ENCODE results near the gene CTSZ.
"Not testable (repeated sequence)": the region's sequence is repeated elsewhere in the genome, so short reads cannot be mapped to it uniquely, and the experiment has no call there.

CTSZ gene

DNA sequence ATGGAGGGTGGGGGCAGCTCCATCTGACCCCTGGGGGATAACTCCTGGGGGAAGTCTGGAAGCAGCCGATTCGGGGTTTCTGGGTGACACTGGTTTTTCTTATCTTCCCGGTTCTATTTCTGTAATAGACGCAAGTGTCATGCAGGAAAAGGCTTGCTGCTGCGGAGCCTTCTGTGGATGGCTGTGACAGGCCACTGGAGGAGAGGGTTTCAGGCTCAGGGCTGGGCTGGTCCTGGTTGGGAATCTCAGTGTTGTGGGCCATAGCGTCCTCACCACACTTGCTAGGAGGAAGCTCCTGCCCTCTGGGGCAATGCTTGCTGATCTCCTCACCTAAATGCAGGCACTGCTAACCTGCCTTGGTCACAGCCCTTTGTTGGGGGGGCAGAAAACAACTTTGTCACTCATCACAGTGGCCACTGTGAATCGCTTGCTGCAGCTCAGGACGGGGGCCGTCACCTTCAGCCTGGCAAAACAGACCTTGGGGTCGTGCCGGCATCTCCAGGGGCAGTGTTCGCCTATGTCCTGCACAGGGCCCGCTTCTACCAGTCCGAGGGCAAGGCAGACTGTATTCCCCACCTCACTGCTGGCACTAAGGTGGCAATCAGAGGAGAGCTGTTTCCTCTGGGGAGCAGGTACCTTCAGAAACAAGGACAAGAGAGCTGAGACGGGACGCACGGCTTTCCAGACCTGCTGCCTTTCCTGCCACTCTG, 7.8 kb upstream of the CTSZ start:
- no peak for DNase-seq

DNA sequence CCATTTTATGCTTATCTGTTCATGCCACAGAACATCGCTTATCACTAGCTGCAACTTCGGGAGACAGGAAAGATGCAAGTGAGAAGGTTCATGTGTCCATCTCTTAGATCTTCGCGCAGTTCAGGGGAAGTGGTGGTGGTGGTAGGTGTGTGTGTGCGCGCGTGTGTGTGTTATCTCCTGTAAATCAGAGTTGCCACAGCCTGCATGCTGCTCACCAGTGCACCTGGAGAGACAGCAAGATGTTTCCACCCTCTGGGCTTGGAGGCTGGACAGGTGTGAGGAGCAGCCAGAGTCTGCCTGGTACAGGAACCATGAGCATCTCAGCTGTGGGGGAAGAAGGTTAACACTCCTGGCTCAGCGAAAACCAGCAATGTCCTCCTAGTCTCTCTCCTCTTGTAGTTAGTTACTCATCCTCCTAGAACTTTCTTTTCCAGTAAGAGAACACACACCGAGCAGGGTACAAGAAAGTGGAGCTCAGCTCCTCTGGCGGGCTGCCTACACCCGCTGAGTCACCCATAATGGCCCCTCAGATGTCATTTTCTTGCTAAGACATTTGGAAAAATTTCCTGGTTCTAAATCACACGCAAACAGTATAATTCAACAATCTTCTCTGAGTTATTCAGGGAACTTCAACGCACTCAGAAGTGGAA, 7.0 kb upstream of the CTSZ start:
- peak in 11 of 56 donors; percentile 28 to 70 (median 41) for DNase-seq

DNA sequence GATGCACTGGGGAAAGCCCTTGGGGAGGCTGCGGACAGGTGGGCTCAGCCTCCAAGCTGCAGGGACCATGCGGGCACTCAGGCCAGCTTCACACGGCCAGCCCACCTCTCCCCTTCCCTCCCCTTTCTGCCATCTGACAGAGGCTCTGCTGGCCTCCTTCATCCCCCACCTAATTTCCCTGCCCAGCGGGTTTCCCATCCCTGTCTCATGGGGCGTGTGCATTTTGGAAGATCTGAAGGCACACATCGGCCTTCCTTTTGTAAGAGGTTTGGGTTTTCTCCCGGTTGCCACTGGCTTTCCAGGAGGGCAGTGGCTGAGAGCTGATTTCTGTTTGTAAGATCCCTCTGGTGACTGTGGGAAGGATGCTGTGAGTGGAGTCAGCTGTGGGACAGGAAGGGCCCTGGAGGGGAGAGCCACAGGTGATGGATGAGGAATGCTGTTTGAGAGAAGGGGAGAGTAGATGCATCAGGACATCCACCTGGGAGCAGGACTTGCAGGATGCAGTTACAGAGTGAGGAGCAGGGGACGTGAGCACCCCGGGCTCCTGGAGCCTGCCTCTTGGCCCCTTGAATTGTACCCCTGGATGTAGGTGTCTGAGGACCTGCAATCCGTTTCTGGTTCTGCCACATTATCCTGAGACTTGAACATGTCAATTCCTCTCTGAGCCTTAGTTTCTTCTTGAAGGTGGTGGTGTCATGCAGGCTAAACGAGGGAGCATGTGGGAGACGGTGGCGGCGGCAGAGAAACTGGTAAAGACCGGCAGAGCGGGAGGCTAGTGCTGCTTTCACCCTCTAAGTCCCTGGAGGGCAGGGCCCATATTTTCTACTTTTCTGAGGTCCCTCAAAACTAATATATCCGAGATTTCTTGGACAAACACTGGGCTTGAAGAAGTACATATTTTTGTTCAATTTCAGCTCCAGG, 6.2 kb upstream of the CTSZ start:
- no peak for DNase-seq

DNA sequence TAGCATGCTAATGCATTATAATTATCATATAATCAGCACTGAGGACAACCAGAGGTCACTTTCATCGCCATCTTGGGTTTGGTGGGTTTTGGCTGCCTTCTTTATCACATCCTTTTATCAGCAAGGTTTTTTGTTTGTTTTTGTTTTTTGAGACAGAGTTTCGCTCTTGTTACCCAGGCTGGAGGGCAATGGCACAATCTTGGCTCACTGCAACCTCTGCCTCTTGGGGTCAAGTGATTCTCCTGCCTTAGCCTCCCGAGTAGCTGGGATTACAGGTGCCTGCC, 4.8 kb upstream of the CTSZ start:
- not testable (repeated sequence) for DNase-seq

DNA sequence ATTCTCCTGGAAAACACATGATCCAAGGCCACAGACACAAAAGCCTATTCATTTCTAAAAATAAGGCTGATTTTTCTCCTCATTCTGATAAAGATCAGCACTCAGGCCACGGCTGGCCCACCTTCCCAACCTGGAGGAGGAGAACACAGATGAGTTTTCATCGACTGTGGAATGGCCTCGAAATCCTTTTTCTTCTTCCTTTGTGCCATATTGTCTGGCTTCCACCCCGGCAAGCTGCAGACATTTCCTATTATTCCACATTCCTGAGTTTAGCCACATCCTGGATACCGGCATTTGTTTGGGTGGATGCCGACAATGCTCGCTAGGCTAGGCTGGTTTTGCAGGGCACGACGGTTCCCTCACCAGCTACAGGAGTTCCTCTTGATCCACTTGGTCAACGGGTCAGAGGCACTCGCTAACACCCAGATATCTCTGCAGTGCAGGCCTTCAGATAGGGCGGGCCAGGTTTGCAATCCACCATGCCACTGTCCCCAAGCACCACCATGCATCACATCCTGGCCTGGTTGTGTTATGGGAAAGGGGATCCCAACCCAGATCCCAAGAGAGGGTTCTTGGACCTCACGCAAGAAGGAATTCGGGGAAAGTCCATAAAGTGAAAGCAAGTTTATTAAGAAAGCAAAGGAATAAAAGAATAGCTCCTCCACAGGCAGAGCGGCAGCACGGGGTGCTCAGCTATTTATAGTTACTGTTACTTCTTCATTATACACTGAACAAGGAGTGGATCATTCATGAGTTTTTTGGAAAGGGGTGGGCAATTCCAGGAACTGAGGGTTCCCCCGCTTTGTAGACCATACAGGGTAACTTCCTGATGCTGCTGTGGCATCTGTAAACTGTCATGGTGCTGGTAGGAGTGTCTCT, 4.2 kb upstream of the CTSZ start:
- no peak for DNase-seq

DNA sequence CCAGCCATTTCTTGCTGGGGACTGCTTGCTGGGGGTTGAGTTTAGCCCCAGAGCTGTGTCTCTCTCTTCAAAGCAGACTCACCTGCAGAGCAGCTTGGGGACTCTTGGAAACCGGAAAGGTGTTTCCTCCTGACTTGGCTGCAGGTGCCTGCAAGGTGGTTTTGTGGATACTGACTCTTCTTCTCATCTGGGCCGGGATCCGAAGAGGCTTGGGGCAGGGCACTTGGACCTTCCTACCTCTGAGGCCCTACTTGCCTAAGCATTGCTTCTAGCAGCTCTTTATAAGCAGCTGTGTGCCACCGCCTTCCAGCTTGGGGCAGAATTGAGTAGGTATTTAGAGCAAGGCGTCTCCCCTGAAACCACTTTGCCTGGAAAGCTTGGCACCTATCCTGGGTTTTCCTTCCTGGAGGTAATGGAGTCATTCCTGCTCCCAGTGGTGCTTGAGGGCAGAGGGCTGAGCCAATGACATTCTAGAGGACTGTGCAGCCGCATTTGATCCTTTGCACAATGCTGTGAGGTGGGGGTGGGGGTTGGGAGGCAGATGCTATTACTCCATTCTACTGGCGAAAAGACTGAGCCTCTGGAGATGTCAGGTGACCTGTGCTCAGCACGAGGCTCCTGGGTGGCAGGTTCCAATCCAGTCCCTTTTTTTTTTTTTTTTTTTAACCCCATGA, 3.4 kb upstream of the CTSZ start:
- DNase-seq, result no peak

DNA sequence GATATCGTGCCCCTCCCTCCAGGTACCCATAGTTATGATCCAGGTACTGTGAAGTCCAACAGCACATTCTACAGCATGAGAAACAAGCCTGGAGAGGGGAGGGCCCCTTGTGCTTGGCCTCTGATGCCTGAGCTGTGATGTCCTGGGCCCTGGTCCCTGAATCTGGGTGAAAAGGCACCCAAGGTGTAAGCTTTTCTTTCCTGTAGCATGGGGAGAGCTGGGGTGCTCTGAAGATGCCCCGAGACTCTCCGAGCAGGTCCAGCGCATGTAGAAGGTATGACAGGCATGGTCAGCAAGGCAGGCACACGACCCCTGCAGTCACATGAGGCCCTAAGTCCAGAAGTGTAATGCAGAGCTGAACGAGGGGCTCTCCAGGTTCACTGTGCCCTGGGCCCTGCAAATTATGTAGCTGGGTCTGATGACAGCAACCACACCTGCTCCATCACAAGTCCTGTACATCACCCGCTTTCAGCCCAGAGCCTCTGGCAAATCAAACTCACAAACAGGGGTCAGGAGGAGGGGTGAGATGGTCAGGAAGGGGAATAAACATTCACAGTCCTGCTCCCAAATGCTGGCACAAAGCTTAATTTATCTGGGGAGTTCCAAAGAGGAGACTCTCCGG, 1.8 kb upstream of the CTSZ start:
- DNase-seq, result no peak

DNA sequence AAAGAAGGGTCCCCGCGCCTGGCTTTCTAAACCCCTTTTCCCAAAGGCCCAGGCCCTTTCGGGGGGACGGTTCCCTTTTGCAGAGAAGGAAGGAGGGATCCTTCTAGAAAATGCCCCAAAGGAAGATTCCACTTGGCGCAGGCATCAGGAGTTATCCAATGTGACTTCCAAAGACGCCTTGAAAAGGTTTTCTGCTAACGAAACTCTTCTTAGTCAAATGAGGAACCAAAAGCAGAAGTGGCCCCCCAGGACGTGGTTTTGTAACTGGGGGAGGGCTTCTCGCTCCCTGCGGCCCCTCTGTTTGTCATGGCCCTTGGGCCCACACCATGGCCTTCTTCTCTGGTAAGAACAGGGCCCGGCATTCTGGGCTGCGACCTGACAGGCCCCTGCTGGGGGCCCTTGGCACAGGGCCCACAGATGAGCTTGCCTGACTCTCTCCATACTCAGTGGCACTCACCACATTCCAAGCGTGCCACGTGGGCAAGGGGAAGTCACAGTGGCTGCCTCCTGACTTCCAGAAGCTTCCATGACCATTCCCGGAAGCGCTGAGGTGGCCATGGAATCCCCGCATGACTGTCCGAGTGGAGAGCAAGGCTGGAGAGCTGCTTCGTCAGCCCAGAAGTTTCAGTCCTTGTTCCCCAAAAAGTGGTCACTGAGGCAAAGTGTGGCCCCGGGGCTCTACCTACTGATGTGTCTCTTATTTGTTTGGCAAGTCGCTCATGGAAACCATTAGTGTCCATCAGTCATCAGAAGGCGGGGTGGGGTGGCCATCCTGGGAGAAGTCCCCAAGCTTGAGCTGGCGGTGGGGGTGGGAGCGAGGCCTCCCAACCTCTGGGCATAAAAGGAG, 834 bp upstream of the CTSZ start:
- peak in 8 of 56 donors; percentile 15 to 51 (median 34) for DNase-seq

DNA sequence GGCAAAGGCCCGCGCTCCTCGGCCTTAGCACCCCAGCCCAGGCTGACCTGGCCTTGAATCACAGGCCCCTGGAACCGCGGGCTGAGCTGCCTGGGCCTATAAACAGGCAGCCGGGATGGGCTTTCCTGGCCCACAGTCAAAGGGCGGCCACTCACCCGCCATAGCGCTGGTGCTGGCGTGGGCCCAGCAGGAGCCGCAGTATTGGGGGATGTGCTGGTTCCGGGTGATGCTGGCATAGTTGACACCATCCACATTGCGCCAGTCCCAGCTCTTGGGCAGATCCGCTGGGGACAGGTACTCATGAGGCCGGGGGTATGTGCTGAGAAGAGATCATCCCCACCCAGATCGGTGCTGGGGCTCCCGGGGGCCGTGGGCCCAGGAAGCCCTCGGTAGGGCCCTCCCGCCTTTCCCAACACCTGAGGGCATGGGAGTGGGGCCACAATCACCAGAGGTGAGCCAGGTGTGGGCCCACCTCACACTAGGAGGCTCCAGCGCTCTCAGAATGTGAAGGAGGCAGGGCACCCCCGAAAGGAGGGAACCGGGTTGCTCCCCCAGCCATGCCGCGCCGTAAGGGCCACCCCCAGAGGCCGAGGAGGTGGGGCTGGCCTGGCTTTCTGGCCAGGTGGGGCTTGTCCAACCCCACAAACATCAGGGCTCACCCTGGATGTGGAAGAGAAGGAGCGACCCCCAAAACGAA, 739 bp downstream of the CTSZ start:
- no peak for DNase-seq

DNA sequence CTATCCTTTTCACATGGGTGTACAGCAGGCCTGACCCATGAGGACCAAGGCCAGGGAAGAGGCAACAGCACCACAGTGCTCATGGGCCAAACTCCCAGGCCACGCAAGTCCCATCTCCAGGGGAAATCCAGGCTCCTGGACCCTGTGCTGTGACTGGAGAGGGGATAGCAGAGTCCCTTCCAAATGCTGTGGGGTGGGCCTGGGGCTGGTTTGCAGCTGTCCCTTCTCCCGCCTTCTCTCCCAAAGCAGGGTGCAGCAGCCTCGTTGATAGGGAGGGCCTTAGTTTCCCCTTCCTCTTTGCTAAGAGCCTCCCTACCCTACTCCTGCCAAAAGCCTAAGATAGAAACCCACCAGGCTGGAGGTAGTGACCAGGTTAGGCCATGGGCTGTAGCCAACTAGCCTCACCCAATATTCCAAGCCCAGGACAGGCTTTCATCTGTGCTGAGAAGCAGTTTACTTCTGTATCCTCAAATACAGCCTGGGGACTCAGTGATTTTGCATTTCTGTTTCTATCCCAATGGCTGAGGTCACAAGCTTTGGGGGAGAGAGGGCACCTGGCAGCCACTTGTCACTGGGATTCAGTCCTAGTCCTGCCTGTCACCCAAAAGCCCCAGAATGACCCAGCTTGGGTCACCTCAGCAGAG, 1.4 kb downstream of the CTSZ start:
- no peak for DNase-seq

DNA sequence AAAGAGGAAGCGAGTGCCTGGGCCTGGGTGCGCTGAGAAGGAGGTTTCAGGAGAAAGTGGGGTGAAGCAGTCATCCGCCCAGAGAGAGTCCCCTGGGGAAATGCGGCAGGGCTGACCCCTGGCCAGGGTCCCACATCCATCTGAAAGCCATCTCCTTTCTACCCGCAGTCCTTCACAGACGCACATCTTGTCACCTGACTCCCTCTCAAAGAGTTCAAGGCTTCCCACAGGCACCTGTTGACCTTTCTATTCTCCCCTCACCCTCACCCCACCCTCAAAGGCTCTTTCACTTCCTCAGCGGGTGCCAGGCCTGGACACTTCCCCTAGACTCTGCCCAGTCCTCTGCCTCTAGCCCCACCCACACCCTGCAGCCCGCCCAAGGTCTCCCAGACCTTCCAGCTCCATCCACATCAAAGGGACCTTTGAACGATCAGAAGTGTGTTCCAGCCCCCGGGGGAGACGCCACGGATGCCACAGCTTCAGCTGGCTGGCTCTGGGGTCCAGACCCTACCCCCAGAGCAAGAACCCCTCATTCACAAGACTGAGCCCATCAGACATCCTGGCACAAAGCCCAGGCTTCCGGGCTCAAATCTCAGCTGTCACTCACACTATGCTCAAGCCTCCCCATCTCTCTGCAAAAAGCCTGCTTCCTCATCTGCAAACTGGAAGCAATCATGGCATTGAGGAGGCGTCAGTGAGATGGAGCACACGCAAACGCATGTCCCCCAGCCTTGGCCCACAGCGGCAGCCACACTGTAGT, 2.1 kb downstream of the CTSZ start:
- peak in 11 of 56 donors; percentile 16 to 61 (median 36) for DNase-seq

DNA sequence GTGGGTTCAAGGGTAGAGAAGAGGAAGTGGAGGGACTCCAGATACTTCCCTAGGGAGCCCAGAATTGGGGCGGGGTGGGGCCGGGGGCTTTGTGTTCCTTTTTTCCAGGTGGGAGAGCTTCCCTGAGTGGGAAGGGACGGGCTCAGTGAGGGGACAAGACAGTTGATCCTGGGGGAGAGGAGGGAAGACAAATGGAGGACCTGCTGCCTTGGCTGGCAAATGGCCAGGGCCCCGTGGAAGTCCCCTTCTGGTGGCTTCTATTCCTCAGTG, 2.6 kb downstream of the CTSZ start:
- peak in 3 of 56 donors; percentile 24 to 36 (median 33) for DNase-seq

DNA sequence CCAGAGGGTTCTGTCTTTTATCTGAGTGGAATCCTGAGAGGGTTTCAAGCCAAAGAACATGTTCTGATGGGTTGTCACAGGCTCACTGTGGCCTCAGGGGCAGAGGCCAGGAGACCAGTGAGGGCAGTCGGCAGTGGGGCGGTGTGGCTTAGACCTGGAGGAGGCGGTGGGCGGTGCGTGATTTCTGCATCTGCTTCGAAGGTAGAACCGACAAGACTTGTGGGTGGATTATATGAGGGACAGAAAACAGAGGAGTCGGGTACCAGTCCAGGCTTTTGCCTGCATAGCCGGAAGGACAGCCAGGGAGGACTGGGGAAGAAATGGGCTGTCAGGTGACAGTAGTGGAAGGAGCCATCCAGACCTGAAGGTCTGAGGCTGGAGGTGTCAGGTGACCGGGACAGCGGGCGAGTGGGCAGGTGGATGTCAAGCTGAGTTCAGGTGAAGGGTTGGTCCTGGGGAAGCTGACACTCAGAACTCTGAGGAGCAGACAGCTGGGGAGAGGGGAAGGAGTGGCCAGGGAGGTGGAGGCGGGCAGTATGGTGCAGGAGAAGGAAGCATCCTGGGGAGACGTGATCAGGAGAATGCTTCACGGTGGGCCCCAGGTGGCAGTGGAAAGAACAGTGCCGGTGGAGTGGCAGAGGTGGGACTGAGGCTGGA, 3.1 kb downstream of the CTSZ start:
- DNase-seq, result no peak

DNA sequence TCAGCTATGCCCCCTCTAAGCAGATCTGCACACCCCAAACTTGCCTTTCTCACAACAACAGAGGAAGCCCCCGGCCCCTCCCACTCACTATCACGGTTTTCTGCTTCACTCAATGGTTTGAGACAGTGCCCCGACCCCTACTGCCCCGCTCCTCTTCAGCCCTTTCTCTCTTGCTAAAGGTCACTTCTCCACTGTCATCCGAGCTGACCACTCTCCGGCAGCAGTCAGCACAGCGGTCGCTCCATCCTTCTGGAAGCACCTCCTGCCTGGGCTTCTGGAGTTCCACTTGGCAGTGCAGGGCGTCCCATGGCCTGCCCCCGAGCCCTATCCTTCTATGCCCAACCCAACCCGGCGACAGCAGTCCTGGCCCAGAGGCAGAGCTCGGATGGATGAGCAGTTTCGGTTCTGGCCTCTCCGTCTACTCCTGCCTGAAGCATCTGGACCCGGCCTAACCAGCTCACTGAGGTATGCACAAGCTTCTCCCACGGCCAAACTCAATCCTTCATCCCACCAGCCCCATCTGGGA, 4.1 kb downstream of the CTSZ start:
- DNase-seq, result no peak

DNA sequence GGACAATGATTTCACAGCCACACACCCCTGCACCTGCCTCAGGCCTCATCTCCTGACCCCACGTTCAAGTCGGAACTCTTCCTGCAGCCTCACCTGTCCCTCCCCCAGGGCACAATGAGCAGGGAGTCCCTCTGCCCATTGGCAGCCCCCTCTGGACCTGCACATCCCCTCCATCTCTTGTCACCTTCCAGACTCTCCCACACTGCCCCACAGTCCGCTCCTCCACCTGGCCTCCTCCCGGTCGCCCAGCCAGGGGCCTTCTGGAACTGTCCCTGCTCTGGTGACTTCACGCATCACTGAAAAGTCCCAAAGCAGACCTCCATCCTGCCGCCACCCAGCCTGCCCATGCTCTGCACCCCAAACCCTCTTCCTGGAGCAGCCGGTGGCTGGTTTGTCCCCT, 4.7 kb downstream of the CTSZ start:
- DNase-seq, result no peak

DNA sequence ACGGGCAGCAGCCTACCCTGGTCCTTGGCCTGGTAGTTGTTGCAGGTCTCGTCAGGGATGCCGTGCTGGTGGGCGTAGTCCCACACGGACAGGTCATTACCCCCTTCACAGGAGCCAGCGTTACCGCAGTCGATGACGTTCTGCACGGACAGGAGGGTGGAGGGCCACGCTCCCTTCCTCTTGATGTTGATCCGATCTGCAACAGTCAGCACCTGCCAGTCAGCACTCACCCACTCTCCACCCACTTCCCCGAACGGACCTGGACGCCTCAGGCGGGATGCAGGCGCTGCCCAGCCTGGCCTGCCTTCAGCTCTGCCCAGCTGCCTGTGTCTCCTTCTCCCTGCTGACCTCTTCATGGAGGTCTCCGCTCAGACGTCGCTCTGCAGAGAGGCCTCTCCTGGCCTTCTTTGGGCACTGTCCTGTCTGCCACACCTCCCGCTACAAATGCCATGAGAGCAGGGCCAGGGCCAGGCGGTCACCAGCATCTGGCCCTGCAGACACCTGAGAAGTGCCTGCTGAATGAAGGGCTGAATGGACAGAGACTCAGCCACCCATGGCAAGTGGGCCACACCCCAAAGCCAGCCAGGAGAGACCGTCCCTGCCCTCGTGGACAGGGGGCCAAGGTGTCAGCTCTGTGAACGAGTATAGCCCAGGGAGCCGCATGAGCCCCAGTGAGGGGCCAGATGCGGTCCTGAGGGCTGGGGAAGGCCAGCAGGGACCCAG, 5.4 kb downstream of the CTSZ start:
- DNase-seq, result no peak
